HG03432 (cell line): ENCODE measurements around the gene PCDH10.

Source experiments
- ATAC-seq: cut with Tn5 transposase; IDR thresholded peaks from one replicate; pipeline ENCODE4 v1.9.1; 2021; ENCODE audit warnings: mild to moderate bottlenecking, moderate library complexity; ENCODE audit not compliant: unreplicated experiment

The PCDH10 gene

GRCh38 chr4:133149364-133149695, 236 bp downstream of the PCDH10 start:
- ATAC-seq, result no peak

DNA sequence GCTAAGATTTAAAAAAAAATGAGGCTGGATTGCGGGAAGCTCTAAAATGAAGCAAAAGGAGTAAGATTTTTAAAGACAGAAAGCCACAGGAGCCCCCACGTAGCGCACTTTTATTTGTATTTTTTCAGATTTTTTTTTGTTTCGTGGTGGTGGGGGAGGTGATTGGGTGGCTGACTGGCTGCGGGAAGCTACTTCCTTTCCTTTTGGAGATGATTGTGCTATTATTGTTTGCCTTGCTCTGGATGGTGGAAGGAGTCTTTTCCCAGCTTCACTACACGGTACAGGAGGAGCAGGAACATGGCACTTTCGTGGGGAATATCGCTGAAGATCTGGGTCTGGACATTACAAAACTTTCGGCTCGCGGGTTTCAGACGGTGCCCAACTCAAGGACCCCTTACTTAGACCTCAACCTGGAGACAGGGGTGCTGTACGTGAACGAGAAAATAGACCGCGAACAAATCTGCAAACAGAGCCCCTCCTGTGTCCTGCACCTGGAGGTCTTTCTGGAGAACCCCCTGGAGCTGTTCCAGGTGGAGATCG, 908 bp downstream of the PCDH10 start:
- no peak for ATAC-seq

- no peak for ATAC-seq
These were observed 1.6 kb downstream of the PCDH10 start for GRCh38 chr4:133150486-133151340.

DNA sequence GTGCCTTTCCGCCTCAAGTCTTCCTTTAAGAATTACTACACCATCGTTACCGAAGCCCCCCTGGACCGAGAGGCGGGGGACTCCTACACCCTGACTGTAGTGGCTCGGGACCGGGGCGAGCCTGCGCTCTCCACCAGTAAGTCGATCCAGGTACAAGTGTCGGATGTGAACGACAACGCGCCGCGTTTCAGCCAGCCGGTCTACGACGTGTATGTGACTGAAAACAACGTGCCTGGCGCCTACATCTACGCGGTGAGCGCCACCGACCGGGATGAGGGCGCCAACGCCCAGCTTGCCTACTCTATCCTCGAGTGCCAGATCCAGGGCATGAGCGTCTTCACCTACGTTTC, 2.2 kb downstream of the PCDH10 start:
- ATAC-seq, result no peak

DNA sequence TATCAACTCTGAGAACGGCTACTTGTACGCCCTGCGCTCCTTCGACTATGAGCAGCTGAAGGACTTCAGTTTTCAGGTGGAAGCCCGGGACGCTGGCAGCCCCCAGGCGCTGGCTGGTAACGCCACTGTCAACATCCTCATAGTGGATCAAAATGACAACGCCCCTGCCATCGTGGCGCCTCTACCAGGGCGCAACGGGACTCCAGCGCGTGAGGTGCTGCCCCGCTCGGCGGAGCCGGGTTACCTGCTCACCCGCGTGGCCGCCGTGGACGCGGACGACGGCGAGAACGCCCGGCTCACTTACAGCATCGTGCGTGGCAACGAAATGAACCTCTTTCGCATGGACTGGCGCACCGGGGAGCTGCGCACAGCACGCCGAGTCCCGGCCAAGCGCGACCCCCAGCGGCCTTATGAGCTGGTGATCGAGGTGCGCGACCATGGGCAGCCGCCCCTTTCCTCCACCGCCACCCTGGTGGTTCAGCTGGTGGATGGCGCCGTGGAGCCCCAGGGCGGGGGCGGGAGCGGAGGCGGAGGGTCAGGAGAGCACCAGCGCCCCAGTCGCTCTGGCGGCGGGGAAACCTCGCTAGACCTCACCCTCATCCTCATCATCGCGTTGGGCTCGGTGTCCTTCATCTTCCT, 2.7 kb downstream of the PCDH10 start:
- no peak for ATAC-seq

GRCh38 chr4:133152330-133152821, 3.3 kb downstream of the PCDH10 start:
- no peak for ATAC-seq

DNA sequence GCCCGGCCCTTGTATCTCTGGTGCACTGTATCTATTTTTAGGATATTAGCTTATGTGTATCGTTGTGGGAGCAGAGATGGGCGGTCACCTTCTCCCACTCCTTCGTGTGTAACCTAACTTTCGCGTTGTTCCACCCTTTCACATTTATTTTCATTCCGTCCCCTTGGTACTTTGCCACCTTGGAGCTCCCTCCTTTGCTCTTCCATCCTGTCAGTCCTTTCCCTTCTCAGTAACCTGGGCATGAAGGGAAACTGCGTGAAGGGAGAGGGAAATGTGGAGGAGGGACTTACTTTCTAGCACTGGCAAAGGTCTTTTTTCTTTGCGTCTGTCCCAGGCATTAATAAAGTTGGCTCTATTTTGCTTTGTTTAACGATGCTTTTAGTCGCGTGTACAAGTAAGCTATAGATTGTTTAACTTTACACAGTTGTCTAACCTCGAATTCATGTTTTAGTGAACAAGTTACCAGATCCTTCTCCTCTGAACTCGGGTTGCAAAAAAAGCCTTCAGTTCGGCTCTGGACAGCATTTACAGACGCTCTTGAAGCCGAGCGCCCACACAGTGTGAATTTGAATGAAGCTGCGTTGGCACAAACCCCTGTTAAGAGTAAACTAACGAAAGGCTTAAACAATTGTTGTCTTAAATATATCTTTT, 3.9 kb downstream of the PCDH10 start:
- ATAC-seq, result no peak

DNA sequence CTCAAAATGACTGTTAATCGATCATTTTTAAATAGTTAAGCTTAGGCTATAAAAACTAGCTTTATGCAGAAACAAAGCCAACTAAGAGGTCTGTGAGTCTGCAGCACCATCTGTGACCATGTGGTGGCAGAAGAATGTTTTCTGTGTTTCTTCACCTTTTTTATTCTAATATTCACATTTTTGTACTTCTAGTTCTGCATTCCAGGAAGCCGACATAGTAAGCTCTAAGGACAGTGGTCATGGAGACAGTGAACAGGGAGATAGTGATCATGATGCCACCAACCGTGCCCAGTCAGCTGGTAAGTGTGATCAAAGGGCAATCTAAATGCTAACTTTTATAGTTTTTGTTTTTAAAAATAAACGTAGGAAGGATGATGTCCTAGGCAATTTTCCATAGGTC, 5.6 kb downstream of the PCDH10 start:
- peak; percentile 47 for ATAC-seq

DNA sequence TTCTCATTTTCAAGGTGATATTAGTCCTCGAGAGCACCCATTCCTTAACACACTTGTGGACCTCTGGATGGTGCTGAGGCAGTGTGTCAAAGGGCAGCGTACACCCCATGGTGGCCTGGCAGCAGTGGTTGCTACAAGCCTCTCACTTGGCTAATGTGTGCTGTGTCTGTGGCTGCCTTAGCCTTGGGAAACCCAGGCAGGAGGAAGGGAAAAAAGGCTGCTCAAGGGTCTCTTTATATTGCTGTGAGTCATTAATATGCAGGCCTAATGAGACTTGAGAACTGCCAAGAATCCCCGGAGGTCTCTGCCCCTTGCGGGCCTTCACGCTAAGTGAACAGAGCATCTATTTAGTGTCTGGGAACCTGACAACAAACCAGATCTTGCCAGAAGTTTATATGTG, 7.0 kb downstream of the PCDH10 start:
- no peak for ATAC-seq

DNA sequence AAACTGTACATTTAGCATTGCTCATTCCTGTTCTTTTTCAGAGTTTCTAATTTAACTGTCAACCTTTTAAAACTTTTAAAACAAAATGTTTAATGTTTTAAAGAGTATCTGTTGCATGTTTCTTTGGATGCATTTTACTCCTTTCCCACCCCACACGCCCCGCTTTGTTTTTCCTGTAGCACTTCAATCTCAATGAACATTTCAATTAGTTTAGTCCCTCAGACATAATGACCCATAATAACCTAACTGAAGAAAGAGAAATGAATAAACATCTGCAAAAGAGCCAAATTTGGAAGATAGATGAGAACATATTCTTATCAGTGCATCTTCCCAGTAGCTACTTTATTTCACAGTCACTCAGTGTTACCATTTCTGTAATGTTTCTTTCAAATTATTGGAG, 7.5 kb downstream of the PCDH10 start:
- no peak for ATAC-seq

DNA sequence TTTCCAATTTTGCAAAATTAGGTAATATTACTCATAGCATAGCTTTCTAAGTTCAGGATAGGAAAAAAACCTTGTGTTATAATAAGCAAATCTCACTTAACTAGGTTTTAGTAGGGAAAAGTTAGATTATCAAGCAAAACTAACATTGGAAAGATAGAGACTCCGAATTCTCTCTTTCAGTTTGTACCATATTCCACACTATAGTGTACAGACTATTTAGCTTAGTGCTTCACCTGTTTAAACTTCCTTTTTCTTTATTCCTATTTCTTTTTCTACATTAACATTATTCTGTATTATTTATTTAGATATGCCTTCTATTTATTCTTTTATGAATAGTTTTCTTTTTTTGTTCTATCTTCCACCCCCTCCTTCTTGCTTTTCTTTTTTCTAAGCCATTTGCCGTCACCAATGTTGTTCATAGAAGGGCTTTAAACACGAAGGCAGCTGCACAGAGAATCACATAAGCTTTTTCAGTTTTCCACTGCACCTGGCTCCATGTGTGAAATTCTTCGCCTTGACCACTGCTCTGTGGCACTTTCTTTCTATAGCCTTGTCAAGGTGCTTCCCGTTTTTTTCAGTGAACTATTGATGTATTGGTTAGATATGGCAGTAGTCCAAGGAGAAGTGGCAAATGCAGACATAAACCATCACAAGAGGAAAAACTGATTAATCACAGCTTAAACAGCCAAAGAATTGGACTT, 8.5 kb downstream of the PCDH10 start:
- no peak for ATAC-seq

- ATAC-seq, result no peak
These were observed 11.8 kb downstream of the PCDH10 start for GRCh38 chr4:133160853-133161252.

DNA sequence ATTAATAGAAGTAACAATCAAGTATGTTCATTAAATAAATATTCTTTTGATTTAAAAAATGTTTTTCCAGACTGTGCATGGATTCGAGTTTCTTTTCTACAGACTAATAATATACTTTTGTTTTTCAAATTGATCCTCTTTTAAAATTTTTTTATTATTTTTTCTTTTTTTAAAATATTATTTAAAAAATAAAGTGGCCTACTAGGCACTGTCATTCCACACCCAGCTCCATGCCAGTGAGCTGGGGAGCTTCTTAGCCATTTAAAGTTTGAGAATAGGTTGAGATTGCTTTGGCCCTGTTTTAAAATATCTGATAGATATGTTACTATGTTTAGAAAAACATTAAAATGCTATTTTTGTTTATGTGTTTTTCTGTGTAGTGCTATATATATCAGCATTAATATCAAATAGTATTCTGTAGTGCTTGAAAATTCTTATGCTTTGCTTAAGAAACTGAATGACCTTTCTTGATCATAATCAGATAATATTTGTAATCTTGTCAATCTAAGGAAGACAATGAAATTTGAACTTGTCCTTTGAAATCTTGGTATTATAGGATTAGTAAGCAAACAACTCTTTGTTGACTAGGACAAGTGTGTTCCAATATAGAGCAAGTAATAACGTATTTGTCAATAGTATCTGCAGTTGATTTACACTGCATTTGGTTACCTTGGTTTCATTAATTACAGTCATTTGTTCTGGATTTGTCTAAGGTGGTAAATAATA, 12.6 kb downstream of the PCDH10 start:
- ATAC-seq, result no peak

GRCh38 chr4:133162941-133163340, 13.8 kb downstream of the PCDH10 start:
- no peak for ATAC-seq

DNA sequence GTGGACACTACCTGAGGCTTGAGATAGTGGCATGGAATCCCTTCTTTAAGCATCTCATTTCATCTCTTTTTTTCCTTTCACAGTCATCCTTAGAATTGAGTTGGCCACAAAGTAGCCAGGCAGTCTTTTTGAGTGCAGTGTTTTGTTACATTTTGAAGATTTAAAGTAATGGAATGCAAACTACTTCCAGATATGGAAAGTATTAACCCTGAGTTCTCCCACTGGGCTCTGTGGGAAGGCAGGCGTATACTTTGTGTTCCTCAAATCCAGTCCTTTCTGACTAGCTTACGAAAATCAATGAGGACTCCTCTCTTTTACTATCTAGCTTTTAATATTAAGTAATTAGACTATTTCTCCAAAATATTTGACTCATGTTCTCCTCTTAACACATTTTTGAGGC, 29.9 kb downstream of the PCDH10 start:
- no peak for ATAC-seq

- no peak for ATAC-seq
These were observed 37.1 kb downstream of the PCDH10 start for GRCh38 chr4:133186210-133186609.

- ATAC-seq, result no peak
These were observed 37.8 kb downstream of the PCDH10 start for GRCh38 chr4:133186845-133187244.

- ATAC-seq, result peak; percentile 74
These were observed 39.5 kb downstream of the PCDH10 start for GRCh38 chr4:133188433-133189146.

DNA sequence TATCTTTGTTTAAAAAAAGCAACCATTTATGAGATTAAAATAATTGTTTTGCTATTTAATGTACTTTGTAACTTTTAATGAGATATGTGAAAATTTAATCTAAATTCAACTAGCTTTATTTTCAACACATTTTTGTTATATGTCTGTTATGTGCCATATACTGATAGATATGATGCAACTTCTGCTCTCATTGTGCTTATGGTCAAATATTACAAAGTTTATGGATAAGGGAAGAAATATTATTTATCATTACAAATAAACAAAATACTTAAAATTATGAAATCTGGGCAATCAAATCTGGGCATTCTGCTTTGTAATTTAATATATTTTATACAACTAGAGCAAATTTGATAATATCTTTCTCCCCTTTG, 40.0 kb downstream of the PCDH10 start:
- no peak for ATAC-seq

DNA sequence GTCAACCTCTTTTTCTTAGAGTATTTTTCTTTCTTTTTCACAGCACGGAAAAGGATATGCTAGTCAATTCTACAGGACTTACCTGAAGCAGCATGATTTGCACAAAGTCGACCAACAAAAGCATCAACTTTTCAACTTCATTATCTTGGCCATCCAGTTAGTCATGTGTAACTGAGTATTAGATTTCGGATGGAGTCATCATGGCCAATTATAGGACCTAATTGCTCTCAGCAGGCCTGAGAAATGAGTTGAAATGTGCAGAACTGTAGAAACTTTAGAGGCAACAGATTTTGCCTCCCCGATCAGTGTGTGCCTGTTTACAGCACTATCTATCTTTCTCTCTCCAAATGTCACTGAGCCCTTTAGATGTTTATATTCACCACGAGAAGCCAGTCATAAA, 41.0 kb downstream of the PCDH10 start:
- no peak for ATAC-seq
